ENCODE measurements around the gene ZNF467. TPM values are rescaled to one million over a fixed set of nuclear protein-coding genes. Genes with fewer than 3 reads are reported as not detected.

The ZNF467 gene
- total and polyA plus RNA-seq, 11 donors, result 2.6 to 9.5 (median 4.7) TPM

- H3K9me3 ChIP-seq, result no peaks in the 10 kb centered on the region
- peaks cover 0 to 22% (median 16%) of the 10 kb centered on the region in 9 donors for H3K36me3 ChIP-seq
- no peak for TF ChIP-seq CTCF (IDR thresholded peaks at IDR 0.05)
- no peak for TF ChIP-seq POLR2A (IDR thresholded peaks at IDR 0.05)
- 54 to 62% (median 59%) methylated on average over 13 of the region's 13 CpGs for WGBS, 4 donors
- intact Hi-C loops (cut with DNase I), result no loop called here
- H3K4me3 ChIP-seq, result no peak overlapping the region
- no peaks in the 10 kb centered on the region for H3K27me3 ChIP-seq
- DNase-seq (no peak), ATAC-seq (peak in 1 of 4 donors; percentile 6)
- no peak overlapping the region for H3K27ac ChIP-seq
- peaks cover 0 to 12% (median under 1%) of the 10 kb centered on the region in 12 donors for H3K4me1 ChIP-seq
Measured at GRCh38 chr7:149736478-149737360, 36.7 kb downstream of the ZNF467 start.

GRCh38 chr7:149735779-149736477 is 37.5 kb downstream of the ZNF467 start:
- 55 to 63% (median 61%) methylated on average over 13 to 16 of the region's 16 CpGs for WGBS, 4 donors
- TF ChIP-seq POLR2A (IDR thresholded peaks at IDR 0.05) (no peak), CTCF (IDR thresholded peaks at IDR 0.05) (no peak)

DNA sequence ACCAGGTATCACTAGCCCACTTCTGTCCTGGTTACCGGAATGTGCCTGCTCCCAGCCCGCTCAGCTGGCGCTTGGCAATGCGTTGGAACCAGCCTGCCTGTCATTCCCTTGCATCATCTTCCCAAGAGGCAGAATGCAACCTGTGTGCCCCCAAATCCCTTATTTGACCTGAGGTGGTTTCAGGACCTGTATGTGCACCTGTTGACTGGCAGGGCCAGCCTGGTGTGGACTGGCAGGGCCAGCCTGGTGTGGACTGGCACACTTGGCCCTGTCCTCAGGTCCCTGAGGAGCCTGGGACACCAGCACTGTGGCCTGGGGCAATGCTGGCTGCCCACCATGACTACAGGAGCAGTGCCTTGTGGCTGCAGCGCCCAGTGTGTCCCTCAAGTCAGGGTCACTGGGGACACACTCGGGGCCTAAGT is 38.2 kb downstream of the ZNF467 start:
- Histone ChIP-seq H3K4me3 (no peak overlapping the region), H3K36me3 (peaks cover 0 to 37% (median 29%) of the 10 kb centered on the region in 9 donors), H3K27me3 (no peaks in the 10 kb centered on the region), H3K4me1 (peaks cover 0 to 16% (median 0%) of the 10 kb centered on the region in 12 donors), H3K9me3 (no peaks in the 10 kb centered on the region), H3K27ac (no peak overlapping the region)
- intact Hi-C loops (cut with DNase I), result no loop called here
- 82 to 90% (median 87%) methylated on average over 3 to 6 of the region's 6 CpGs for WGBS, 4 donors
- ATAC-seq (peak in 3 of 4 donors; percentile 5 to 14 (median 6)), DNase-seq (peak in 1 of 5 donors; percentile 18)
- TF ChIP-seq POLR2A (IDR thresholded peaks at IDR 0.05), result no peak
- no peak for TF ChIP-seq CTCF (IDR thresholded peaks at IDR 0.05)

More at GRCh38 chr7:149735779-149736477, 37.5 kb downstream of the ZNF467 start:
- ATAC-seq (peak; percentile 5 to 19 (median 12)), DNase-seq (peak in 1 of 5 donors; percentile 16)
- peaks cover 0 to 10% (median 0%) of the 10 kb centered on the region in 12 donors for H3K4me1 ChIP-seq
- H3K27ac ChIP-seq, result no peak overlapping the region
- no peak overlapping the region for H3K4me3 ChIP-seq
- peaks cover 0 to 30% (median 22%) of the 10 kb centered on the region in 9 donors for H3K36me3 ChIP-seq
- no peaks in the 10 kb centered on the region for H3K27me3 ChIP-seq
- no peaks in the 10 kb centered on the region for H3K9me3 ChIP-seq
- intact Hi-C loops (cut with DNase I), result no loop called here

GRCh38 chr7:149734791-149735075 is 38.7 kb downstream of the ZNF467 start:
- Histone ChIP-seq H3K27ac (no peak overlapping the region), H3K4me3 (no peak overlapping the region), H3K36me3 (peaks cover 0 to 41% (median 32%) of the 10 kb centered on the region in 9 donors), H3K4me1 (peaks cover 0 to 20% (median 0%) of the 10 kb centered on the region in 12 donors), H3K9me3 (no peaks in the 10 kb centered on the region), H3K27me3 (no peaks in the 10 kb centered on the region)
- ATAC-seq, result no peak
- intact Hi-C loops (cut with DNase I), result no loop called here
- no peak for DNase-seq
- TF ChIP-seq POLR2A (IDR thresholded peaks at IDR 0.05) (no peak), CTCF (IDR thresholded peaks at IDR 0.05) (no peak)
- WGBS, 4 donors, result 40 to 58% (median 50%) methylated on average over 2 of the region's 2 CpGs
